GM18873 (cell line): Measurements from ENCODE around the gene KCNAB3.

Experiments
- ATAC-seq: cut with Tn5 transposase; IDR thresholded peaks from one replicate; pipeline ENCODE4 v1.9.1; 2021; ENCODE audit warnings: mild to moderate bottlenecking, moderate library complexity, moderate number of reproducible peaks; ENCODE audit not compliant: unreplicated experiment, low FRiP score

KCNAB3 gene

GRCh38 chr17:7943291-7943690 lies 13.6 kb upstream of the KCNAB3 start:
- no peak for ATAC-seq

GRCh38 chr17:7940743-7941142 lies 11.1 kb upstream of the KCNAB3 start:
- no peak for ATAC-seq

- ATAC-seq = no peak
Observed at GRCh38 chr17:7940034-7940433, 10.4 kb upstream of the KCNAB3 start.

GRCh38 chr17:7935859-7936258 lies 6.2 kb upstream of the KCNAB3 start:
- no peak for ATAC-seq

- no peak for ATAC-seq
Observed at GRCh38 chr17:7932949-7933348, 3.3 kb upstream of the KCNAB3 start.

DNA sequence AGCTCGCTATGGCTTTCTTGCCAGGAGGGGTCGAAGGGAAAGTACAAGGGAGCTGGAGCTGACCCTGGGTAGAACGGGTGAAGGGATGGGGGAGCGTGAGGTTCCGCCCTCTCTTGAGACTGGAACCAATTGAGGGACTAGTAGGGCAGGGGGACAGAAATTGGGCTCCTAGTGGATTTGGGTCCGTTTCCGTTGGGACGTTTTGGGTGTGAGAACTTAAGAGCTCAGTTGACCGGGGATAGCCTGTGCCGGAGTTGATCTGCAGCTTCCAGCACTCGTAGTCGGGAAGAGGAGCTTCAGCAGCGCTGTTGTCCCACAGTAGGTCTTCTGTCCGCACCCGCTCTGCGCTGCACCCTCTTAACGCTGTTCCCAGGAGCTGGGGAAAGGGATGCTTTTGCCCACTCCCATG lies 2.8 kb upstream of the KCNAB3 start:
- ATAC-seq = no peak

DNA sequence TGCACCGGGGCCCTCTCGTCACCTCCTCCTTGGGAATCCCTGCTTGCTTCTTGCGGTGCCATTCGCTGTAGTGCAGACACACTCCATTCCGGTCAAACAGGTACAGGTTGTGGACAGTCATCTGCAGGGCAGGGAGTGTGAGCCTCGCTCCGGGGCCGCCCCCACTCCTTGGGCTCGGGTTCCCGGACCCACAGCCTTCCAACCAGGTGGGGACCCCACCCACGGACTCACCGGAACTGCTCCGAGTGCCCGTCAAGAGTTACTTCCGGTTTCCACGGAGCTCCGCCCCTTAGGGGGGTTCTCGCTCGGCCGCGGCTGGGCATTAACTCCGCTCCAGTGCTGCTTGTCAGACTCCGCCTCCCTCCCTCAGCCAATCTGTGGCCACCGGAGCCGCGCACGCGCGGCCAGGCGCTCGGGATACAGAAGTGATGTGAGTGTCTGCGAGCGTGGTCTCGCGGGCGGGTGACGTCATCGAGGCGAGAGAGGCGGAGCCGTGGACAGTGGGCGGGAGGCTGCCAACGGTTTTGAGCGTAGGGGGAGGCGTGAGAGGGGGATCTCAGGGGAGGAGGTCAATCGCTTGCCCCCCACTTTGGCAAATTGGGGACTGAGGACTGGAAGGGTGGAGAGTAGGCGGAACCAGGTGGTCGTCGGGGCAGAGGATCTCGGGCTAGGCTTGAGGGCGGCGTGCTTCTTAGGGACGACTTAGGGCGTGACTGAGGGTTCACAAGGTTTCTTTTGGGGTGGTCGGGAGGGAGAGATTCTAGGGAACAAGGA lies 2.2 kb upstream of the KCNAB3 start, which contains the start of the genes CNTROB and TRAPPC1:
Gene CNTROB, plus strand, starts transcription at position 498 of the 774 bp plus-strand sequence. CDS start 874 bp downstream, outside the sequence.
Gene TRAPPC1, minus strand, starts transcription at position 238 of the 774 bp plus-strand sequence. Its CDS starts 117 bp downstream, at position 121.
- peak; percentile 90 for ATAC-seq

GRCh38 chr17:7930841-7931631 lies 1.4 kb upstream of the KCNAB3 start:
- no peak for ATAC-seq

GRCh38 chr17:7927596-7927995 lies 2.1 kb downstream of the KCNAB3 start:
- ATAC-seq = no peak

DNA sequence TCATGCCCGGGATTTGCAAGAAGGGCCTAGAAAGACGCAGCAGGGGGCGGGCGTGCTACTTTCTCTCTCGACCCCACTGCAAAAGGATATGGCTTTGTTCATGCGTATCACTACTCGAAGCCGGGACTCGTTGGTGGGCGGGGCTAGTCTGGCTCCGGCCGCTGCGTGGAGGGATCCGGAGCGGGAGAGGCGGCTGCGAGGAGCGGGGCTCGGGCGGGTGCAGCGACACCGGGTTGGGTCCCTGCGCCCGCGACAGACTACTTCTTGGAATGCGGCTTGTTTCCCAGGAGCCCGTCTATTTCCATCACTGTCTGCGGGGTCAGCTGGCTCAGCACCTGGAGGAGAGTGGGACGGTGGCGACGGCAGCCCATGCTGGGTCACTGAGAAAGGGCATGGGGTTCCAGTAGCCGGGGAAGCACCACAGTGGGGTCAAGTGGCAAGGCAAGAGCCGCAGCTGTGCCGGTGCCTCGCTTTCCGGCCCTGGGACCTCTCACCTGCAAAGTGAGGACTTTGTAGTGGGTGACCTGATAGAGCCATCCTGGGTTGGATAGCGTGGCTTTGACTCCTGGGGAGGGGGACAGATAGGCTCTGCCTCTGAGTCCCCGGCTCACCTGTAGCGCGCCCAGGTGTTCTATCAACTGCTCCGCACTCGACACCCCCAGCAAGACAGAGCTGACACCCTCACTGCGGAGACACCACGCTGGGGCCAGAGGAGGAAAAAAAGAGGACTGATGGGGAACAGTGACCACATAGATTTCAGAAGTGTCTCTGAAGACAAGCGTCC lies 6.6 kb downstream of the KCNAB3 start:
- ATAC-seq = no peak

DNA sequence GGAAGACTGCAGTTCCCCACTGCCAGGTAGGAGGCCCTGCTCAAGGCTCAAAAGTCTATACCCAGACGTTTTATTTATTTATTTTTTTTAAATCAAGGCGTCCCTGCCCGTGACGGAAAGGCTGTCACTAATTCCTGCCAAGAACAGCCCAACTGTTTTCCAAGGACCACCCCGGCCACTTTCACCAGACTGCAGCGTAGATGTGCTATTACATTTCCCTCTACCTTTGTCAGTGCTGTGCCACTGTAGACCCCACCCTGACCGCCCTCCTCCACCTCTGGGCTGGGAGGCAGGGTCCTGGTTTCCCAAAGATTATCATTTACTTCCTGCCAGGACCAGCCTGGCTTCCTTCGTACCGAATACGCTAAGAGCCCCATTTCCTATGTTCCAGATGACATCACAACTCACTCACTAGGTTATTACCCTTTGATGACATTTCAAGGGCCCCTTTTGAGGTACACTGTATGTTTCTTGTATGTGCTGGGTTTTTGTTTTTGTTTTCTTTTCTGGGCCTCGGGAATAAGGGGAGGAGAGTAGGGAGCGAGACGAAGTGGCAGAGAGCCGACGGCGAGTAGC lies 7.3 kb downstream of the KCNAB3 start:
- no peak for ATAC-seq

GRCh38 chr17:7916808-7917207 lies 12.8 kb downstream of the KCNAB3 start:
- ATAC-seq = no peak

DNA sequence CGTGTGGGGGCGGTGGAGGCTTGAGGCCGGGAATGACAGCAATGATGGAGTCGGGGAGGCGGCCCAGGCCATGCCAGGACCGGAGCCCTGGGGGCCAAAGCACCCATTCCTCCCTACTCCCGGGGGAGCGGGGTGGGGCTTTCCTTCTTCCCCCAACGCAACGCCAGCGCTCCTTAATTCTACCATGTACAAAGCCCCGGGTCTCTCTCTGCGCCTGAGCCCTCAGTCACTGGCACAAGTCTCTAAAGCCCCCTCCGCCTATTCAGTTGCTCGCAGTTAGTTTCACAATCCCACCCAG lies 13.3 kb downstream of the KCNAB3 start:
- no peak for ATAC-seq

DNA sequence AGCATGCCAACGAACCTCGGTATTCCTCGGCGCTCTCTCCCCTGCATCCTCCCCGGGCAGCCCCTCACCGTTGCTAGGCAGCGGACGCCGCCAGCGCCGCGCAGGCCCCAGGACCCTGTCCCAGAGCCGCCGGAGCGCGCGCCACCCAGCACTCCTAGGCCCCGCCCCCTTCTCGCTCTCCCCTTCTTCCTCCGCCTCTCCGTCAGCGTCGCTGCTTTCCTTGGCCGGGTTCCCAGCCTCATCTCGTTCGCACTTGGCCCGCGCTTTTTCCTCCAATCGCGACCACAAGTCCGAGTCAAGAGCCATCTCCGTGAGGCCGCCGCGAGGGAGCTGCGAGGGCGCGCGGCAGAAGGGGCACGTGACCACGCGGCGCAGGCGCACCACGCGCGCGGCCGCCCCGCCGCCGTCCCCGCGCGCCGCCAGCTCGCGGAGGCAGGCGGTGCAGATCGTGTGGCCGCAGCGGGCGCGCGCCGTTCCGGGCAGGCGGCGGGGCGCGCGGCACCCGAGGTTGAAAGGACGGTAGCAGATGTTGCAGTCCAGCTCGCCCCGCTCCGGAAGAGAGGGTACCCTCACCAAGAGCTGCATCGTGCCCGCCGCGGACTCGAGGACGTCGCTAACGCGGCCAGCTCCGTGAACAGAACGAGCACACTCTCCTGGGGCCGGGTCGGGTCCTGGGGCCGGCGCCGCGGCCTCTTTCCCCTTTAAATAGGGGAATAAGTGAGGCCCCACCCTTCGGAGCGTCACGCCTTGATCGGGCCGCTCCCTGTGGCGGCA lies 13.9 kb downstream of the KCNAB3 start, which contains the start of gene RNF227:
Gene RNF227, minus strand, starts transcription at position 679 of the 774 bp plus-strand sequence. Its CDS starts 94 bp downstream, at position 585.
- ATAC-seq = no peak

DNA sequence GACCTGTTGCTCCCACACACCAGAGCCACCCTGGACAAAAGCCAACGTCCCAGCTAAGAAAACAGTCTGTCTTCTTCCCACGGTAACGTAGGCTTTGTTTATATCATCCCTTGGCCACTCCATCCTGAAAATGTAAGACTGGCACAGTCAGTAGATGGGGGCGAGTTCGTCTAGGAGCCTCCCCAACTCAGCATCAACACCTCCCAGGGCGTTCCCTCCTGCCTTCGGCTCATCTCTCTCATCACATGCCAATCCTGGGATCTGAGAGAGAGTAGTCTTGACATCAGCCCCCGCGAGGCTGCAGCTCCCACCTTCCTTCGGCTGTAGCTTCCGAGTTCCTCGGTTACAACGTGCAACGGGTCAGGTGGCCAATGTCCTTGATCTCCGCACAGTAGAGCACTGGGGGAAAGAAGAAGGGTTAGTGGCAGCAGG lies 14.5 kb downstream of the KCNAB3 start:
- ATAC-seq = no peak

DNA sequence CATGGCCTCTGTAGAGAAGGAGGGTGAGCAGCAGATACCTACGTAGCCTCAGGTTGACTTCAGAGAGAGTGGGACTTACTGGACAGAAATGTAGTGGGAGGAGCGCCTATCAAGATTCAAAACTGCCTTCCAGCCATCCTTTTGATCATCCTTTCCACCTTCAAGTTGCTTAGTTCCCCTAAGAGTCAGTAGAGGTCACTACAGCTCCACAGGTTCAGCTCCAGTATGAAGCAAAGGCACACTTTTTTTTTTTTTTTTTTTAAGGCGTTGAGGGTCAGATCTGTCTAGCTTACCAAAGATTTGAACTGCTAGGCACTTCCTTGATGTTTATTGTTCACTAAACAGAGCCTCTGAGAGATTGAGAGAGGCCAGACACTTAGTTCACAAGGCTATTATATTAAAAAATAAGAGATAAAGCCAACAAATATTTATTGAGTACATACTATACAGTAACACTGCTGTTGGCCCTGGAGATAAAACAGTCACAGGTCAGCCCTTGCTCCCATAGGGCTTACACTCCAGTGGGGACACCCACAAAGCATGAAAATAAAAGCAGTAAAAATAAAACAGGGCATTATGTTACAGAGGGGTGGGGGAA lies 16.6 kb downstream of the KCNAB3 start:
- ATAC-seq = no peak

GRCh38 chr17:7911116-7911515 lies 18.5 kb downstream of the KCNAB3 start:
- ATAC-seq = no peak

GRCh38 chr17:7910711-7911110 lies 18.9 kb downstream of the KCNAB3 start:
- ATAC-seq = no peak

DNA sequence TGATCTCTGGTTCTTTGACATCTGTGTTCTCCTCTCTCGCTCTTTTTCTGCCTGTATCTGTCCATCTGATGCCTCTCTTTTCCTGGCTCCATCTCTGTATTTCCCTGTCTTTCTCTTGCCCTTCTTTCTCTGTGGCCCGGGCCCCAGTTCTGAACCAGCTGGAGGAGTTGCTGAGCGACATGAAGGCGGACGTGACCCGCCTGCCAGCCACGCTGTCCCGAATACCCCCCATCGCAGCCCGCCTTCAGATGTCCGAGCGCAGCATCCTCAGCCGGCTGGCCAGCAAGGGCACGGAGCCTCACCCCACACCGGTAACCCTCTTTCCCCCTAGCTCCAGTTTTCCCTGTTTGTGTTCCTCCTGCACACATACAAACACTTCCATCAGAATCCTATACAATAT lies 19.4 kb downstream of the KCNAB3 start:
- no peak for ATAC-seq
